B cell (primary cell): ENCODE data around the gene PREX1. TPM values are rescaled to one million over a fixed set of nuclear protein-coding genes. Genes with fewer than 3 reads are reported as not detected.

ENCODE experiments used
- ATAC-seq: fragments of 200-7000 bp; cut with Tn5 transposase; one replicate; pipeline ENCODE4 v1.10.0; 2021; ENCODE audit warnings: low read depth, mild to moderate bottlenecking, moderate number of reproducible peaks, moderate library complexity
- CTCF ChIA-PET: fragments of 350-600 bp; sonication (Branson Sonifier 250); formaldehyde crosslinking; loops from one replicate; lab custom pipeline; 2021; ENCODE audit warnings: antibody characterized with exemption, inconsistent platforms; lab: Charles Lee
- POLR2A ChIA-PET: fragments of 350-600 bp; sonication (Branson Sonifier 250); formaldehyde crosslinking; loops from one replicate; lab custom pipeline; 2021; ENCODE audit warnings: antibody characterized with exemption; lab: Charles Lee
- DNase-seq: peaks from one replicate; pipeline ENCODE4 v3.0.0; 2013
- H2AFZ ChIP-seq: 2 replicates; pipeline ENCODE4 v1.6.1; 2012; ENCODE audit warnings: mild to moderate bottlenecking, low read depth, low read length; ENCODE audit not compliant: insufficient read depth, poor library complexity, severe bottlenecking
- H3K27ac ChIP-seq, 2 donors: 1 replicate in 1 of 2; 2 replicates in 1 of 2; pipeline ENCODE4 v1.5.1; 2012 to 2013; ENCODE audit warnings: low read length in 2 of 2, mild to moderate bottlenecking in 2 of 2, moderate library complexity in 1 of 2
- H3K27me3 ChIP-seq, 4 experiments: fragments of 200-600 bp in 1 of 4; sonication (generic) in 1 of 4; replicated peaks in 1 of 4; 1 replicate in 2 of 4; 2 replicates in 2 of 4; pipeline versions ENCODE4 v1.6.1 to v1.7.0; 2013 to 2016; ENCODE audit warnings: low read length in 3 of 4, mild to moderate bottlenecking in 2 of 4, mixed read lengths in 1 of 4, moderate library complexity in 1 of 4; ENCODE audit not compliant: insufficient read depth in 4 of 4, control insufficient read depth in 3 of 4; ENCODE audit errors: control extremely low read depth in 1 of 4
- H3K36me3 ChIP-seq, 2 experiments: replicated peaks in 1 of 2; 1 replicate in 1 of 2; 2 replicates in 1 of 2; pipeline versions ENCODE4 v1.6.1 to v1.7.1; 2013; ENCODE audit warnings: low read length in 1 of 2; ENCODE audit not compliant: insufficient read depth in 2 of 2, control insufficient read depth in 1 of 2; ENCODE audit errors: control extremely low read depth in 1 of 2, extremely low read depth in 1 of 2
- H3K4me1 ChIP-seq, 2 donors: fragments of 200-600 bp in 1 of 2; sonication (generic) in 1 of 2; 1 replicate in 1 of 2; 2 replicates in 1 of 2; pipeline versions ENCODE4 v1.5.1 to v1.6.1; 2013 to 2017; ENCODE audit warnings: low read length in 2 of 2; ENCODE audit not compliant: control insufficient read depth in 2 of 2, insufficient read depth in 2 of 2
- H3K4me2 ChIP-seq: replicated peaks from 2 replicates; pipeline ENCODE3; 2012; ENCODE audit warnings: mild to moderate bottlenecking, low read depth, low read length; ENCODE audit not compliant: poor library complexity, severe bottlenecking
- H3K4me3 ChIP-seq, 5 experiments: fragments of 200-600 bp in 1 of 5; sonication (generic) in 1 of 5; 1 replicate in 3 of 5; 2 replicates in 2 of 5; pipeline versions ENCODE4 v1.5.1 to v1.7.0; 2011 to 2016; ENCODE audit warnings: low read length in 4 of 5, mild to moderate bottlenecking in 4 of 5, low read depth in 2 of 5, control low read depth in 1 of 5, moderate library complexity in 1 of 5; ENCODE audit not compliant: insufficient read depth in 1 of 5; ENCODE audit errors: control extremely low read depth in 1 of 5, extremely low read depth in 1 of 5
- H3K79me2 ChIP-seq: fragments of 200-600 bp; sonication (generic); one replicate; pipeline ENCODE4 v1.6.0; 2016; ENCODE audit warnings: low read length; ENCODE audit not compliant: control insufficient read depth, insufficient read depth
- H3K9ac ChIP-seq: fragments of 200-600 bp; sonication (generic); 2 replicates; pipeline ENCODE4 v1.6.1; 2017; ENCODE audit warnings: mild to moderate bottlenecking, low read length, moderate library complexity
- H3K9me3 ChIP-seq, 3 donors: one replicate each; pipeline versions ENCODE4 v1.6.1 to v1.7.1; 2013; ENCODE audit warnings: low read length in 2 of 3; ENCODE audit not compliant: control insufficient read depth in 2 of 3, insufficient read depth in 1 of 3; ENCODE audit errors: control extremely low read depth in 1 of 3
- H4K20me1 ChIP-seq: 2 replicates; pipeline ENCODE4 v1.6.0; 2012; ENCODE audit warnings: mild to moderate bottlenecking, low read length; ENCODE audit not compliant: insufficient read depth, control insufficient read depth, poor library complexity, severe bottlenecking
- H3K27ac Mint-ChIP-seq: one replicate; pipeline ENCODE4 v1.8.0; 2021; ENCODE audit warnings: mixed read lengths
- H3K27me3 Mint-ChIP-seq: one replicate; pipeline ENCODE4 v1.8.0; 2021; ENCODE audit warnings: mixed read lengths
- H3K4me1 Mint-ChIP-seq: one replicate; pipeline ENCODE4 v1.8.0; 2021; ENCODE audit warnings: mixed read lengths
- H3K4me3 Mint-ChIP-seq: one replicate; pipeline ENCODE4 v1.8.0; 2021; ENCODE audit warnings: mixed read lengths
- H3K9me3 Mint-ChIP-seq: one replicate; pipeline ENCODE4 v1.8.0; 2022; ENCODE audit warnings: mixed read lengths; ENCODE audit not compliant: insufficient read depth
- CTCF ChIP-seq: fragments of 200-600 bp; IDR thresholded peaks from one replicate; pipeline ENCODE4 v1.8.0; 2022; ENCODE audit warnings: antibody characterized with exemption, mild to moderate bottlenecking
- EZH2 ChIP-seq: IDR thresholded peaks from 2 replicates; pipeline ENCODE4 v1.6.1; 2012; ENCODE audit warnings: borderline replicate concordance, low read depth, mild to moderate bottlenecking, moderate library complexity, low read length; ENCODE audit not compliant: insufficient read depth, poor library complexity, severe bottlenecking
- WGBS: methylation state at CpG from one replicate; pipeline ENCODE4 v1.1.5; 2013; ENCODE audit warnings: missing lambda C conversion rate; ENCODE audit not compliant: insufficient coverage; 5-methylcytosine and 5-hydroxymethylcytosine counted together
- intact Hi-C: fragments of 100-400 bp; cut with micrococcal nuclease; formaldehyde crosslinking; loops from one replicate; pipeline ENCODE4 v1.10.0; 2022
- polyA plus RNA-seq: library from polyadenylated mRNA; depleted of rRNA; stranded (reverse); fragments of >200 nt; gene quantifications from 2 replicates; pipeline ENCODE4 v1.2.3, GENCODE V29; 2012
- total RNA-seq, 2 donors: library from RNA; stranded (reverse); fragments of 120-200 nt in 1 of 2; gene quantifications; 1 replicate in 1 of 2; 2 replicates in 1 of 2; pipeline versions ENCODE4 v1.2.3 to v1.2.4, GENCODE V29; 2013 to 2022

PREX1 gene
- total and polyA plus RNA-seq, 2 donors (not counting 1 experiment from before 2014, with no cell fraction given): 79.1 to 99.4 TPM

GRCh38 chr20:48877304-48877703, 49.5 kb upstream of the PREX1 start:
- H3K36me3 ChIP-seq: no peaks in the 10 kb centered on the region
- DNase-seq (no peak), ATAC-seq (no peak)
- H3K27ac Mint-ChIP-seq: peak overlapping the region; percentile 34
- no peaks in the 10 kb centered on the region for H3K9me3 ChIP-seq
- no peak overlapping the region for H3K4me3 Mint-ChIP-seq
- no peaks in the 10 kb centered on the region for H4K20me1 ChIP-seq
- intact Hi-C loops: loop anchor here (1.0 to 2.0 kb wide), 2 partner anchors 51 to 220 kb away; partner anchors contain the start of gene PREX1
- H3K4me3 ChIP-seq: no peak overlapping the region
- no peak overlapping the region for H3K27ac ChIP-seq
- H3K4me1 ChIP-seq: peaks cover 9 to 11% of the 10 kb centered on the region in 2 donors
- no peaks in the 10 kb centered on the region for H3K79me2 ChIP-seq
- TF ChIP-seq CTCF (peak; percentile 28), EZH2 (no peak)
- no peaks in the 10 kb centered on the region for H3K9me3 Mint-ChIP-seq
- WGBS: no CpG with 5 or more reads among the region's 2 CpGs
- H2AFZ ChIP-seq: no peak overlapping the region
- no peaks in the 10 kb centered on the region for H3K27me3 ChIP-seq
- no peak overlapping the region for H3K9ac ChIP-seq
- H3K4me1 Mint-ChIP-seq: peaks cover 33% of the 10 kb centered on the region
- POLR2A ChIA-PET: interaction anchor here (0.6 to 1.0 kb wide), 2 partner anchors 16 to 52 kb away, joined by 3 to 5 read pairs; no protein-coding TSS in a partner anchor
- H3K27me3 Mint-ChIP-seq: no peaks in the 10 kb centered on the region
- CTCF ChIA-PET: interaction anchor here (0.7 to 8.5 kb wide), 13 partner anchors 28 to 1560 kb away, joined by 3 to 60 read pairs (median 3); no protein-coding TSS in a partner anchor
- no peak overlapping the region for H3K4me2 ChIP-seq

GRCh38 chr20:48875914-48876240, 48.1 kb upstream of the PREX1 start:
- Histone ChIP-seq H4K20me1 (no peaks in the 10 kb centered on the region), H3K9ac (no peak overlapping the region), H3K4me1 (peaks cover 11 to 13% of the 10 kb centered on the region in 2 donors), H3K36me3 (no peaks in the 10 kb centered on the region), H3K9me3 (no peaks in the 10 kb centered on the region), H2AFZ (no peak overlapping the region), H3K27me3 (no peaks in the 10 kb centered on the region), H3K4me3 (no peak overlapping the region), H3K4me2 (no peak overlapping the region), H3K27ac (no peak overlapping the region), H3K79me2 (no peaks in the 10 kb centered on the region)
- H3K4me1 Mint-ChIP-seq: peaks cover 36% of the 10 kb centered on the region
- no CpG with 5 or more reads among the region's 5 CpGs for WGBS
- peak overlapping the region; percentile 46 for H3K27ac Mint-ChIP-seq
- no peaks in the 10 kb centered on the region for H3K9me3 Mint-ChIP-seq
- H3K4me3 Mint-ChIP-seq: peak overlapping the region; percentile 38
- POLR2A ChIA-PET: interaction anchor here (0.6 kb wide), 1 partner anchor 25 kb away, joined by 3 read pairs; no protein-coding TSS in a partner anchor
- TF ChIP-seq CTCF (no peak), EZH2 (no peak)
- peak; percentile 77 for ATAC-seq
- H3K27me3 Mint-ChIP-seq: no peaks in the 10 kb centered on the region
- CTCF ChIA-PET: interaction anchor here (1.0 to 8.5 kb wide), 5 partner anchors 29 to 218 kb away, joined by 3 to 60 read pairs (median 8); no protein-coding TSS in a partner anchor
- intact Hi-C loops: loop anchor here (2.0 kb wide), 1 partner anchor 49 kb away; the partner anchor contains the start of gene PREX1
- DNase-seq: no peak
